Stimulated activated naive CD8-positive, alpha-beta T cell treated with anti-CD3 and anti-CD28 coated beads, Interleukin-15, amount 100 ng/mL, for 72 hours (primary cell): Measurements from ENCODE around the gene EZR.
A peak's percentile ranks its signal among the peaks of the same experiment; 100 is the strongest.

Experiments used
- ATAC-seq: fragments of 150-1000 bp; cut with Tn5 transposase; 2 replicates; pipeline ENCODE4 v1.10.0; 2021; ENCODE audit warnings: mild to moderate bottlenecking, moderate library complexity
- DNase-seq, 2 donors: peaks; one replicate each; pipeline ENCODE4 v3.0.0; 2021 to 2022
- H3K27ac Mint-ChIP-seq, 2 donors: one replicate each; pipeline ENCODE4 v1.8.0; 2022; ENCODE audit warnings: mild to moderate bottlenecking in 2 of 2, mixed read lengths in 2 of 2, moderate library complexity in 2 of 2
- H3K27me3 Mint-ChIP-seq: one replicate; pipeline ENCODE4 v1.8.0; 2022; ENCODE audit warnings: mixed read lengths
- H3K4me1 Mint-ChIP-seq: one replicate; pipeline ENCODE4 v1.8.0; 2022; ENCODE audit warnings: mild to moderate bottlenecking, mixed read lengths
- H3K4me3 Mint-ChIP-seq, 2 donors: one replicate each; pipeline ENCODE4 v1.8.0; 2022; ENCODE audit warnings: mild to moderate bottlenecking in 2 of 2, mixed read lengths in 2 of 2, moderate library complexity in 1 of 2
- H3K9me3 Mint-ChIP-seq, 2 donors: one replicate each; pipeline ENCODE4 v1.8.0; 2022; ENCODE audit warnings: mixed read lengths in 2 of 2

The EZR gene

DNA sequence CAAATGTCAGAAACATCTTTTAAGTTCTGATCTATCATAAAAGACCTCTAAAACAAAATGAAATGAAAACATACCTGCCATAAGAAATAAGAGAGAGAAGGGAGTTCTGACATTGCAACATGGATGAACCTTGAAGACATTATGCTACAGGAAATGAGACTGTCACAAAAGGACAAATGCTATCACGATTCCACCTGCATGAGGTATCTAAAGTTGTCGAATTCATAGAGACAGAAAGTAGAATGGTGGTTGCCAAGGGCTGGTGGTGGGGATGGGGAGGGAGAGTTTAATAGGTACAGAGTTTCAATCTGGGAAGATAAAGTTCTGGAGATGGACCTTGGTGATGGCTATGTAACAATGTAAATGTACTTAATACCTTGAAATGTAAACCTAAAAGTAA, 3.3 kb downstream of the EZR start:
- Mint-ChIP-seq H3K27me3 (no peaks in the 10 kb centered on the region), H3K4me3 (peak overlapping the region; percentile 92 to 98), H3K27ac (peak overlapping the region in 1 of 2 donors; percentile 96), H3K4me1 (peaks cover 76% of the 10 kb centered on the region), H3K9me3 (no peaks in the 10 kb centered on the region)
- ATAC-seq (no peak), DNase-seq (no peak)

DNA sequence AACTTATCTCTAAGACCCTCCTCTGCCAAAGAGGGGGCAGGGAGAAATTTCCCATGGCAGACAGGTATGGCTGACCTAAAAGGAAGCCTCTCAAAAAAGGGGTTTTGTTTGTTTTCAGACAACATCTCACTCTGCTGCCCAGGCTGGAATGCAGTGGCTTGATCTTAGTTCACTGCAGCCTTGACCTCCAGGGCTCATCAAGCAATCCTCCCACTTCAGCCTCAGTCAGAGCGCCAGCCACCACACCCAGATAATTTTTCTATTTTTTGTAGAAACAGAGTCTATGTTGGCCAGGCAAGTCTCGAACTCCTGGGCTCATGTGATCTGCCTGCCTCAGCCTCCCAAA, 3.8 kb downstream of the EZR start:
- Mint-ChIP-seq H3K4me1 (peaks cover 81% of the 10 kb centered on the region), H3K4me3 (peak overlapping the region; percentile 92 to 98), H3K9me3 (no peaks in the 10 kb centered on the region), H3K27me3 (no peaks in the 10 kb centered on the region), H3K27ac (peak overlapping the region in 1 of 2 donors; percentile 96)
- DNase-seq (no peak), ATAC-seq (no peak)

DNA sequence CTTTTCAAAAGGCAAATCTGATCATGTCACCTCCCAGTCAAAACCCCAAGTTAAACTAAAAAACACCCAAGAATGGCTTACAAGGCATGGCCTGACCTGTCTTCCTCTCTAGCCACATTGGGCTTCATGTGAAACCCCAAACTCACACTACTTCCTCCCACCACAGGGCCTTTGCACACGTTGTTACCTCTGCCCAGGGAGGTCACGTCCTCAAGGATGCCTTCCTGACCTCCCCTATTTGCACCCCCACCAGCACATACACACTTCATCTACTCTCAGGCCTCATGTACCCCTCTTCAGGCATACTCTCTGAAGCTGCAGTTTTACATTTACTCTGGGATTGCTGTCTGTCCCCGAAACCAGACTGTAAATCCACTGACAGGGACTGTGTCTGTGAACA, 6.1 kb downstream of the EZR start:
- H3K4me1 Mint-ChIP-seq = peaks cover 93% of the 10 kb centered on the region
- no peaks in the 10 kb centered on the region for H3K9me3 Mint-ChIP-seq
- ATAC-seq (no peak), DNase-seq (peak in 1 of 2 donors; percentile 23)
- H3K27ac Mint-ChIP-seq = peak overlapping the region; percentile 15 to 22
- H3K4me3 Mint-ChIP-seq = peak overlapping the region; percentile 92 to 98
- H3K27me3 Mint-ChIP-seq = no peaks in the 10 kb centered on the region

DNA sequence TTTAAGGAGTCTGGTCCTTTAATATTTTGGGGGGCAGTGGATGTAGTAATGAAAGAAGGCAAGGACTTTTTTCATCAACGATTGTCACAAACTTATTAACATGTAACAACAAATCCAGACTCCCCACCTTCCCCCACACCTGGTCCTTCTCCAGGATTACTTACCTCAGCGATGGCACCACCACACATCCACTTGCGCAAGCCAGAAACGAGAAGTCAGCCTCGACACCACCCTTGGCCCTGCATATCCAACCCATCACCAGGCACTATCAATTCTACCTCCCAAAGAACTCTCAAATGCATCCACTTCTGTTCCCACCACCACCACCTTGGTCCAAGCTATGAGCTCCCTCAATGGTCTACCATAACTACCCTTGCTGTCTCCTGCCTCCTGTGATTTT, 6.6 kb downstream of the EZR start:
- peaks cover 98% of the 10 kb centered on the region for H3K4me1 Mint-ChIP-seq
- no peaks in the 10 kb centered on the region for H3K27me3 Mint-ChIP-seq
- H3K4me3 Mint-ChIP-seq = peak overlapping the region; percentile 92 to 98
- H3K27ac Mint-ChIP-seq = peak overlapping the region in 1 of 2 donors; percentile 15
- H3K9me3 Mint-ChIP-seq = no peaks in the 10 kb centered on the region
- DNase-seq (no peak), ATAC-seq (no peak)

GRCh38 chr6:158810155-158811095, 8.7 kb downstream of the EZR start:
- DNase-seq (no peak), ATAC-seq (no peak)
- Mint-ChIP-seq H3K27ac (peak overlapping the region in 1 of 2 donors; percentile 54), H3K4me1 (peaks cover 99% of the 10 kb centered on the region), H3K4me3 (peak overlapping the region in 1 of 2 donors; percentile 18), H3K9me3 (no peaks in the 10 kb centered on the region), H3K27me3 (no peaks in the 10 kb centered on the region)

- DNase-seq (peak in 1 of 2 donors; percentile 22), ATAC-seq (peak; percentile 66)
- Mint-ChIP-seq H3K27me3 (no peaks in the 10 kb centered on the region), H3K27ac (peak overlapping the region in 1 of 2 donors; percentile 58), H3K4me1 (peaks cover 99% of the 10 kb centered on the region), H3K4me3 (peak overlapping the region in 1 of 2 donors; percentile 40), H3K9me3 (no peaks in the 10 kb centered on the region)
Observed at GRCh38 chr6:158808941-158809678, 10.1 kb downstream of the EZR start.

GRCh38 chr6:158808442-158808833, 10.7 kb downstream of the EZR start:
- Mint-ChIP-seq H3K27me3 (no peaks in the 10 kb centered on the region), H3K9me3 (no peaks in the 10 kb centered on the region), H3K4me3 (no peak overlapping the region), H3K27ac (peak overlapping the region in 1 of 2 donors; percentile 57), H3K4me1 (peaks cover 99% of the 10 kb centered on the region)
- ATAC-seq (no peak), DNase-seq (no peak)

- peaks cover 97% of the 10 kb centered on the region for H3K4me1 Mint-ChIP-seq
- ATAC-seq (no peak), DNase-seq (no peak)
- H3K9me3 Mint-ChIP-seq = no peaks in the 10 kb centered on the region
- H3K27me3 Mint-ChIP-seq = no peaks in the 10 kb centered on the region
- H3K27ac Mint-ChIP-seq = peak overlapping the region; percentile 42 to 57
- H3K4me3 Mint-ChIP-seq = peak overlapping the region in 1 of 2 donors; percentile 1
Observed at GRCh38 chr6:158807515-158808441, 11.4 kb downstream of the EZR start.

- peaks cover 97% of the 10 kb centered on the region for H3K4me1 Mint-ChIP-seq
- H3K9me3 Mint-ChIP-seq = no peaks in the 10 kb centered on the region
- peak overlapping the region in 1 of 2 donors; percentile 17 for H3K4me3 Mint-ChIP-seq
- H3K27ac Mint-ChIP-seq = no peak overlapping the region
- ATAC-seq = no peak
- DNase-seq = no peak
- no peaks in the 10 kb centered on the region for H3K27me3 Mint-ChIP-seq
Observed at GRCh38 chr6:158805698-158806377, 13.3 kb downstream of the EZR start.

GRCh38 chr6:158804207-158804606, 15.0 kb downstream of the EZR start:
- peak; percentile 16 for ATAC-seq
- no peaks in the 10 kb centered on the region for H3K9me3 Mint-ChIP-seq
- peaks cover 98% of the 10 kb centered on the region for H3K4me1 Mint-ChIP-seq
- DNase-seq = no peak
- H3K27ac Mint-ChIP-seq = peak overlapping the region in 1 of 2 donors; percentile 60
- H3K4me3 Mint-ChIP-seq = peak overlapping the region; percentile 22 to 70
- H3K27me3 Mint-ChIP-seq = no peaks in the 10 kb centered on the region

DNA sequence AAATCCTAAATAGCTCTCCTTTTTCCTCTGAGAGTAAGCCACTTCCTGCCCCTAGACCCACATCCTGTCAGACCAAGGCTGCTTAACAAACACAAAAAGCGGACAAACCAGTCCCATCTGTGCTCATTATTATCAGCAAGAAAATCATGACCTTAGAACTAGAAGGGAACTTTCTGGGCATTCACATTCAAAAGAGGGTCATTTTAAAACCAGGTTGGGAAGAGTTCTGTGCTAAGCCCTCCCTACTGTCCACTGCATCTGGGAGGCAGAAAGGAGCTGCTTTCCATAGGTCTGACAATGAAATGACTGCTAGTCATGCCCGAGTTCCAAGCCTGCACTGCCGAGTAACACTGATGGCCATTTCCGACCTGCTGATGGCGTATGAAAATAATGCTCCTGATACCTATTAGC, 15.4 kb downstream of the EZR start:
- ATAC-seq (peak; percentile 89), DNase-seq (peak in 1 of 2 donors; percentile 41)
- Mint-ChIP-seq H3K27me3 (no peaks in the 10 kb centered on the region), H3K4me3 (peak overlapping the region; percentile 22 to 70), H3K27ac (peak overlapping the region in 1 of 2 donors; percentile 60), H3K4me1 (peaks cover 98% of the 10 kb centered on the region), H3K9me3 (no peaks in the 10 kb centered on the region)

GRCh38 chr6:158801655-158802294, 17.4 kb downstream of the EZR start:
- no peak overlapping the region for H3K27ac Mint-ChIP-seq
- no peak for ATAC-seq
- no peak overlapping the region for H3K4me3 Mint-ChIP-seq

GRCh38 chr6:158799051-158799792, 19.9 kb downstream of the EZR start:
- peak overlapping the region in 1 of 2 donors; percentile 49 for H3K27ac Mint-ChIP-seq
- H3K4me3 Mint-ChIP-seq = peak overlapping the region; percentile 24 to 32
- ATAC-seq = no peak
- peaks cover 96% of the 10 kb centered on the region for H3K4me1 Mint-ChIP-seq
- no peaks in the 10 kb centered on the region for H3K9me3 Mint-ChIP-seq
- no peaks in the 10 kb centered on the region for H3K27me3 Mint-ChIP-seq
- no peak for DNase-seq

More at GRCh38 chr6:158801655-158802294, 17.4 kb downstream of the EZR start:
- no peak for DNase-seq
- peaks cover 98% of the 10 kb centered on the region for H3K4me1 Mint-ChIP-seq
- no peaks in the 10 kb centered on the region for H3K27me3 Mint-ChIP-seq
- no peaks in the 10 kb centered on the region for H3K9me3 Mint-ChIP-seq
